ENCODE measurements around the gene TAS2R8. TPM values are rescaled to one million over a fixed set of nuclear protein-coding genes. Genes with fewer than 3 reads are reported as not detected.

TAS2R8 gene
- total and polyA plus RNA-seq, 2 donors (not counting 1 experiment from before 2014, with no cell fraction given), result under 0.01 TPM; not detected in 1

GRCh38 chr12:10842862-10843261, 35.8 kb upstream of the TAS2R8 start:
- TF ChIP-seq CTCF (conservative IDR thresholded peaks at IDR 0.05 in 1 of 2, IDR thresholded peaks at IDR 0.05 in 1 of 2; ENCODE audit: low read depth in 1 of 2, low read length in 2 of 2), result no peak
- no peak for TF ChIP-seq EZH2 (IDR thresholded peaks at IDR 0.05; ENCODE audit: low read length, missing control alignments)
- Histone ChIP-seq H3K4me1 (ENCODE audit: control insufficient read depth, extremely low read depth, insufficient read depth, low read length) (no peaks in the 10 kb centered on the region), H3K79me2 (ENCODE audit: control insufficient read depth, insufficient read depth, low read length) (no peaks in the 10 kb centered on the region), H3K27me3 (ENCODE audit: control insufficient read depth, insufficient read depth, low read length) (no peaks in the 10 kb centered on the region), H3K4me2 (ENCODE audit: extremely low read depth, insufficient read depth, low read length) (no peak overlapping the region), H3K27ac (ENCODE audit: insufficient read depth, low read length) (no peak overlapping the region), H2AFZ (ENCODE audit: low read length) (no peak overlapping the region), H3K9ac (ENCODE audit: insufficient read depth, low read length) (no peak overlapping the region), H3K36me3 (ENCODE audit: control insufficient read depth, insufficient read depth, low read length) (no peaks in the 10 kb centered on the region), H4K20me1 (ENCODE audit: control insufficient read depth, extremely low read depth, insufficient read depth, low read length) (no peaks in the 10 kb centered on the region), H3K9me3 (ENCODE audit: control insufficient read depth, insufficient read depth, low read depth, low read length) (no peaks in the 10 kb centered on the region), H3K4me3 (replicated peaks in 1 of 4; ENCODE audit: control extremely low read depth in 1 of 4, insufficient read depth in 1 of 4, low read depth in 3 of 4, low read length in 4 of 4) (no peak overlapping the region)
- DNase-seq (ENCODE audit: low read depth in 2 of 2), result no peak

- Histone ChIP-seq H3K4me2 (ENCODE audit: extremely low read depth, insufficient read depth, low read length) (no peak overlapping the region), H3K27me3 (ENCODE audit: control insufficient read depth, insufficient read depth, low read length) (no peaks in the 10 kb centered on the region), H2AFZ (ENCODE audit: low read length) (no peak overlapping the region), H3K9me3 (ENCODE audit: control insufficient read depth, insufficient read depth, low read depth, low read length) (no peaks in the 10 kb centered on the region), H3K9ac (ENCODE audit: insufficient read depth, low read length) (no peak overlapping the region), H3K4me3 (replicated peaks in 1 of 4; ENCODE audit: control extremely low read depth in 1 of 4, insufficient read depth in 1 of 4, low read depth in 3 of 4, low read length in 4 of 4) (no peak overlapping the region), H3K36me3 (ENCODE audit: control insufficient read depth, insufficient read depth, low read length) (no peaks in the 10 kb centered on the region), H3K79me2 (ENCODE audit: control insufficient read depth, insufficient read depth, low read length) (no peaks in the 10 kb centered on the region), H4K20me1 (ENCODE audit: control insufficient read depth, extremely low read depth, insufficient read depth, low read length) (no peaks in the 10 kb centered on the region), H3K4me1 (ENCODE audit: control insufficient read depth, extremely low read depth, insufficient read depth, low read length) (no peaks in the 10 kb centered on the region), H3K27ac (ENCODE audit: insufficient read depth, low read length) (no peak overlapping the region)
- no peak for DNase-seq (ENCODE audit: low read depth in 2 of 2)
- TF ChIP-seq EZH2 (IDR thresholded peaks at IDR 0.05; ENCODE audit: low read length, missing control alignments) (no peak), CTCF (conservative IDR thresholded peaks at IDR 0.05 in 1 of 2, IDR thresholded peaks at IDR 0.05 in 1 of 2; ENCODE audit: low read depth in 1 of 2, low read length in 2 of 2) (no peak)
Measured at GRCh38 chr12:10838461-10838860, 31.4 kb upstream of the TAS2R8 start.

- TF ChIP-seq CTCF (conservative IDR thresholded peaks at IDR 0.05 in 1 of 2, IDR thresholded peaks at IDR 0.05 in 1 of 2; ENCODE audit: low read depth in 1 of 2, low read length in 2 of 2) (no peak), EZH2 (IDR thresholded peaks at IDR 0.05; ENCODE audit: low read length, missing control alignments) (no peak)
- Histone ChIP-seq H3K4me2 (ENCODE audit: extremely low read depth, insufficient read depth, low read length) (no peak overlapping the region), H3K4me1 (ENCODE audit: control insufficient read depth, extremely low read depth, insufficient read depth, low read length) (no peaks in the 10 kb centered on the region), H3K4me3 (replicated peaks in 1 of 4; ENCODE audit: control extremely low read depth in 1 of 4, insufficient read depth in 1 of 4, low read depth in 3 of 4, low read length in 4 of 4) (no peak overlapping the region), H3K27me3 (ENCODE audit: control insufficient read depth, insufficient read depth, low read length) (no peaks in the 10 kb centered on the region), H4K20me1 (ENCODE audit: control insufficient read depth, extremely low read depth, insufficient read depth, low read length) (no peaks in the 10 kb centered on the region), H3K9me3 (ENCODE audit: control insufficient read depth, insufficient read depth, low read depth, low read length) (no peaks in the 10 kb centered on the region), H3K9ac (ENCODE audit: insufficient read depth, low read length) (no peak overlapping the region), H2AFZ (ENCODE audit: low read length) (no peak overlapping the region), H3K27ac (ENCODE audit: insufficient read depth, low read length) (no peak overlapping the region), H3K36me3 (ENCODE audit: control insufficient read depth, insufficient read depth, low read length) (no peaks in the 10 kb centered on the region), H3K79me2 (ENCODE audit: control insufficient read depth, insufficient read depth, low read length) (no peaks in the 10 kb centered on the region)
- peak in 1 of 2 donors; percentile 33 for DNase-seq (ENCODE audit: low read depth in 2 of 2)
Measured at GRCh38 chr12:10829994-10830393, 22.9 kb upstream of the TAS2R8 start.
